ENCODE measurements around the gene ZSCAN22.

DNA sequence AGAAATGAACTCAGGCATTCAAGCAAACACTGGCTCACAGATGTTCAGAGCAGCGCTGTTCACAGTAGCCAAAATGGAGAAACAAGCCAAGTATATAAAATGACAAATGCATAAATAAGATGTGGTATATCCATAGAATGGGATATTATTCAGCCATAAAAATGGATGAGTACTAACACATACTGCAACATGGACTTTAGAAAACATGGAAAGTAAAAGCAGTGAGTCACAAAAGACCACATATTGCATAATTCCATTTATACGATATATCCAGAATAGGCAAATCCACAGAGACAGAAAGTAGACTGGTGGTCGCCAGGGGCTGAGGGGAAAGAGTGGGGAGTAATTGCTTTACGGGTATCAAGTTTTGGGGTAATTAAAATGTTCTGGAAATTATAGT is 47.4 kb downstream of the ZSCAN22 start:
- TF ChIP-seq EZH2 (IDR thresholded peaks at IDR 0.05; ENCODE audit: borderline replicate concordance, insufficient read depth, low read depth, low read length, poor library complexity, severe bottlenecking), result no peak
- TF ChIP-seq, protein P1, sequence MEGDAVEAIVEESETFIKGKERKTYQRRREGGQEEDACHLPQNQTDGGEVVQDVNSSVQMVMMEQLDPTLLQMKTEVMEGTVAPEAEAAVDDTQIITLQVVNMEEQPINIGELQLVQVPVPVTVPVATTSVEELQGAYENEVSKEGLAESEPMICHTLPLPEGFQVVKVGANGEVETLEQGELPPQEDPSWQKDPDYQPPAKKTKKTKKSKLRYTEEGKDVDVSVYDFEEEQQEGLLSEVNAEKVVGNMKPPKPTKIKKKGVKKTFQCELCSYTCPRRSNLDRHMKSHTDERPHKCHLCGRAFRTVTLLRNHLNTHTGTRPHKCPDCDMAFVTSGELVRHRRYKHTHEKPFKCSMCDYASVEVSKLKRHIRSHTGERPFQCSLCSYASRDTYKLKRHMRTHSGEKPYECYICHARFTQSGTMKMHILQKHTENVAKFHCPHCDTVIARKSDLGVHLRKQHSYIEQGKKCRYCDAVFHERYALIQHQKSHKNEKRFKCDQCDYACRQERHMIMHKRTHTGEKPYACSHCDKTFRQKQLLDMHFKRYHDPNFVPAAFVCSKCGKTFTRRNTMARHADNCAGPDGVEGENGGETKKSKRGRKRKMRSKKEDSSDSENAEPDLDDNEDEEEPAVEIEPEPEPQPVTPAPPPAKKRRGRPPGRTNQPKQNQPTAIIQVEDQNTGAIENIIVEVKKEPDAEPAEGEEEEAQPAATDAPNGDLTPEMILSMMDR (IDR thresholded peaks at IDR 0.05), result no peak

Measured in B cell (primary cell).